Stimulated activated CD8-positive, alpha-beta memory T cell treated with anti-CD3 and anti-CD28 coated beads, Interleukin-7, amount 100 ng/mL, for 1 hour (primary cell): Measurements from ENCODE around the gene KCNC1.

ENCODE experiments used
- DNase-seq, 2 donors: peaks; one replicate each; pipeline ENCODE4 v3.0.0-alpha.2; 2020; ENCODE audit warnings: low read depth in 2 of 2

The KCNC1 gene

DNA sequence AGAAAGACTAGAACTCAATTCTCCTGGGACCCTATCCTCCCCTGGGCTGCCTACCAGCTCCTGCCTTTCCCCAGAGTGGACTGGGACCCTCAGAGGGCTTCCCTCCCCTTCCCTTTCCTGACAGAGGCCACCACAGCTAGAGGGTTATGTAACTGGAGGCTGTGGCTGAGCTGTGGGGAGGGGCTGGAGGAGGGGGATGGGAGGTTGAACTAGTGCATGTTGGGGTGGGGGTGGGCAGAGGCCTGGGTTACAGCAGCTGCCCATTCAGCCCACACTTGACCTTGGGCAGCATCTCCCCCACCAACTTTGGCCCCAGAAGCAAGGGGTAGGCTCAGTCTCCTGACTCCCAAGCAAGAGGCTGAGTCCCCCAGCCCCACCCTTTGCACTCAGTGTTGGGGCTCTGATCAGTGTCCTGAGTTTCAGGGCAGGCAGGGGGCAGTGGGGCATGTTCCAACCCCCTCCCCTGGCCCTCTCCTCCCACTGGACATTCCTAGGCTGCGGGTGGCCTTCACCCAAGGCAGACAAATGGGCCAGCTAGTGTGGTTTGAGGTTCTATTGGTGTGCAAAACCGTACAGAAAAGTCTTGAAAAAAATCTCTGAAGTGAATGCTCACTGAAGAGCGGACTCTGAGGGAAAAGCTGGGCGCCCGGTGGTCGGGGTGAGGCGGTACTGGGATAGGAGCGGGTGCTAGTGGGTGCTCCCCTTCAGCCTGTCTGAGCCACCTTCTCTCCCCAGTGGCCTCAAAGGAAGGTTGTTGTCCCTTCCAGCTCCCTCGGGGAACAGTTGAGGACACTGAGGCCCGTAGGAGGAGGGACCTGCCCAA lies 3.8 kb downstream of the KCNC1 start:
- DNase-seq, result no peak

DNA sequence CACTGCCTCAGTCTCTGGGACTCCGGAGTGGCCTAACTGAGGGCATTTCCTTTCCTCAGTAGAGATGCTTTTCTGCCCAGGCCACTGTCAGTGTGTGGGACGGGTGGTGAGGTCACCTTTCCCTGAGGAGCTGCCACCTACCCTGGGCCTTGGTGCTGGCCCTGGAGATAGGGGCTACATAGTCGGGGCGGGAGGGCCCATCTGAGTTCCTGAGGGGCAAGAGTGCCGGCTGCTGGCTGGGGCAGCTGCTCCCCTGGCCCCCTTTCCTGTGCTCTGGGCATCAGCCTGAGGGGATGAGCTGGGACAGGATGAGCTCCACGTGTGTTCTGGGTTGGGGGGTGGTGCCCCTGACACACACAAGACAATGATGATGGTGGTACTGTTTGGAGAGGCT lies 5.4 kb downstream of the KCNC1 start:
- DNase-seq, result no peak

GRCh38 chr11:17740649-17741235 lies 6.2 kb downstream of the KCNC1 start:
- no peak for DNase-seq

DNA sequence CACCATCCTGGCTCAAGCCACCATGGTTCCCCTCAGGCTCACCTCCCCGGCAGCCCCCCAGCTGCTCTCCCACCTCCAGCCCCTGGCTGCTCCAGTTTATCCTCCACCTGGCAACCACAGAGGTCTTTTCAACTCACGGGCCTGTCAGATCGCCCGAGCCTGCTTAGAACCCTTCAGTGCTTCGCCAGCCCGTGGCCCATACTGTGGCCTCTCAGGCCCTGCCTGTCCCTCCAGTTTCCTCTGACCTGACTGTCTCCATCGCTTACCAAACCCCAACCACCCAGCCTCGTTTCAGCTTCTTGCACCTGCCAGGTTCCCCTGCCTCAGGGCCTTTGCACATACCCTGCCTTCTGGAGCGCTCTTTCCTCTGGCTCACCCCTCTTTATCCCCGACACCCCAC lies 6.9 kb downstream of the KCNC1 start:
- DNase-seq, result no peak

GRCh38 chr11:17742019-17742418 lies 7.4 kb downstream of the KCNC1 start:
- no peak for DNase-seq

DNA sequence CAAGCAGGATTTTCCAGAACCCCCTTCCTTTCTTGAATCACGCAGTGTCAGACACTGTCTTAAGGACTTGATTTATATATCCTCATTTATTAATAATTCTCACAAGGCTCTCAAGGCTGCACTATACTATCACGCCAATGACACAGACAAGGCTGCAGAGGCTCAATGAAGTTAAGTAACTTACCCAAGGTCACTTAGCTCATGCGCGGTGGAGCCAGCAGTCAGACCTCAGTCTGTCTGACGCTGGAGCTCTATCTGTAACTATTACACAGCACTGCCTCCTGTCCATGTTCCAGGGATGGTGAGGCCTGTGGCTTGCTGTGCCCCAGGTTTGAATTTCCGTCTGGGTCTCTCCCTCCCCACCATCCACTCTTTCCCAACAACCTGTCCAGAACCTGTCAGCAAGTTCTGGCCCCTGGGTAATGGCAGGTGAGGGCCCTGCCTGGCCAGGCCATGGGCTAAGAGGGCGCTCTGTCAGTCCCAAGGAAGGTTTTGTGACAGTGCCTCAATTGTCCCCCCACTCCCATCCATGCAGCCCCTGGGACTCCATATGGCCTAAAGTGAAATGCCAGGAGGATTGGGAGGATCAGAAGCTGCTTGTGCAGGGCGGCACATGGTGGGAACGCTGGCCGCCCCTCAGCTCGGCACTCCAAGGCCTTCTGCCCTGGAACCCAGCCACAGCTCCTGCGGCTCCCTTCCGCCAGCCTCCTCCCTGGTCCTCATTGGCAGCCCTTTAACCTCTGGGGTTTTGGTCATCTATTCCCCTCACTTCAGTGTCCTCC lies 8.6 kb downstream of the KCNC1 start:
- no peak for DNase-seq

GRCh38 chr11:17743808-17744119 lies 9.2 kb downstream of the KCNC1 start:
- no peak for DNase-seq

DNA sequence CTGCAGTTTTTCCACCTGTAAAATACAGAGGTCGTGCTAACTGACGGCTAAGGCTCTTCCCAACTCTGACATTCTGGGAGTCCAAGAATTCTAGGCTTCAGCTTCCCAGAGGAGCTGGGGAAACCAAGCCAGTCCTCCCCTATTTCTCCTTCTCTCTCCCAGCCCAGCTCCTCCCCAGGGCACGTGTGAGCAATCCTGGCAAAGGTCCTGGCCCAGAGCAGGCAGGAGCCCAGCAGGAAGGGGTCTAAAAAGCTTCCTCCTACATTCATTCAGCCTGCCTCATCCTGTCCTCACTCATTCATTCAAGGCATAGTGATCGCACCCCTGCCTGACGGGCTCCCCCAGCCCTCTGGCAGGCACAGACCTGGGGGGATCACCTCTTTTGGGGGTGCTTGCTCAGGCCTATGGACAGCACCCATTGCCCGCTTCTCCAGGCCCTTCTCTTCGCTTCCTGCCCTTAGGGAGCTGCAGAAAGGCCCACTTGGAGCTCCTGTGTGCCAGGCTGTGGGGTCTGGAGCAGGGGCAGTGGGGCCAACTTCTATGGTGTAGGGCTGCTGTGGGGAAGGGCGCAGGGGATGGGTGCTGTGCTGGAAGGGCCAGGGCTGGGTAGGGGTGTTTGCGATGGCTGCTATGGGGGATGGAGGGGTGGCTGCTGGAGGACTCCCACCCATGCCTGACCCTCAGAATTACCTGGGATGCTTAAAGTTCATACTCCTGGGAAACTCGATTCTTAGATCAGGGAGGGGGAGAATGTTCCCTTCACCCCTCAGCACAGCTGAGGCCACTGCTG lies 9.8 kb downstream of the KCNC1 start:
- no peak for DNase-seq

DNA sequence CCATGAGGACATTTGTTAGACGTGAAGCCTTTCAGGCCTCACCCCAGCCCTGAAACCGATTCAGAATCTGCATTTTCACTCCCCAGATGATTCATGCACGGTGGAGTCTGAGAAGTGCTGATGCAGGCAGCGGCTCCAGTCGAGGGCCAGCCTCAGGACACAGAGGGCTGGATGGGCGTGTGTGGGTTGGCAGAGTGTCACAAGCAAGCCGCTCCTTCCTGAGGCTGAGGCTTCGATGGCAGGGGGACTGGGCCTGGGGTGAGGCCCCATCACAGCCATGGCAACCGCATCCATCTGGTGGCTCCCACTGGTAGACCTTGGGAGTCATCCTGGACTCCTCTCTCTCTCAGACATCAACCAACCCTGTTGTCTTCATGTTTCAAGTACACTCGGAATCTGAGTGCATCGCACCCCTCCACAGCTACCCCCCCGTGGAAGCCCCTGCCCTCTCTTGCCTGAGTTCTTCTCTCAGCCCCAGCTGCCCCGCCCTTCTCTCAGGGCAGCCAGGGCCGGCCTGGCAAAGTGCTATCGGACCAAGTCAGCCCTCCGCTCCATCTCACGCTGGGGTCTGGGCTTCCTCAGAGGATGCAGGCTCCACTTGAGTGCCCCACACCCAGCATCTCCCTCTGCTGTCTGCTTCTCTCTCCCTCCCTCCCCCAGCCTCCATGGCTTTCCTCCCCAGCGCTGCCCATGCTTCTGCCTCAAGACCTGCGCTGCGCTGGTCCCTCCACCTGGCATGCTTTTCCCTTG lies 10.6 kb downstream of the KCNC1 start:
- DNase-seq, result no peak

GRCh38 chr11:17746096-17746495 lies 11.5 kb downstream of the KCNC1 start:
- DNase-seq, result no peak

GRCh38 chr11:17747131-17747955 lies 12.8 kb downstream of the KCNC1 start:
- no peak for DNase-seq

GRCh38 chr11:17748044-17748443 lies 13.5 kb downstream of the KCNC1 start:
- DNase-seq, result no peak

- DNase-seq, result no peak
Measured at GRCh38 chr11:17748761-17749721, 14.5 kb downstream of the KCNC1 start.

DNA sequence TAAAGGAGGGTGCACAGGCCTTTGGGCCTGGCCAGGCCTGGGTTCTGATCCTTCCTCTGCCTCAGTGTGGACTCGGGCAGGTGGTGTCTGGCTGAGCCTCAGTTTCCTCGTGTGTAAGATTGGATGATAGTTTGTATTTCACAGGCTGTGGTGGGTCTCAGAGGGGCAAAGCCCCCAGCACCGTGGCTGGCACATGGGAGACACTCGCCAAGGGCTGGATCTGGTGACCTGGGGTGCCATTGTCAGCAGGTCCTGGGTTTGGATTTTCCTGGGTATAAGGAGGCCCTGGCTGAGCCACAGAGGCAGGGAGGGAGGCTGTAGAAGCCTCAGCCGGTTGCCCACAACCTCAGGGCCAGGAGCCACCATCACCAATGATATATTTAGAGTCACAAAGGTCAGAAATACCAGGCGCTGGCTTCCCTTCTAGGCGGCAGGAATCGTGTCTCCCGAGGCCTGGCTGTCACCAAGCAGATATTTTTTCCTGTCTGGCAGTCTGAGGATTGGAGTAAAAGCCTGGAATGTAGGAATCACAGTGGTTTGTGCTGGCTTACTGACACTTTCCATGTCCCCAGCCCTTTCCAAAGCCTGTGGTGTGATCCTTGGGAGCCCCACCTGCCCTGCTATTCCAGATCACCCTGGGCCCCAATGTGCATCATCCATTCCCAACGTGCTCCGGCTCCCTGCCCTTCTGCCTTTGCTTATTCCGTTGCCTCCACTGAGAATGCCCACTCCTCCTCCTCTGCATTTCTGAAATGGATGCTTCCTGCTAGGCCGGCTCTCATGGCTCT lies 15.6 kb downstream of the KCNC1 start:
- no peak for DNase-seq

GRCh38 chr11:17750801-17751165 lies 16.2 kb downstream of the KCNC1 start:
- DNase-seq, result no peak

GRCh38 chr11:17751558-17751957 lies 17.0 kb downstream of the KCNC1 start:
- DNase-seq, result no peak

- DNase-seq, result no peak
Measured at GRCh38 chr11:17752144-17752543, 17.6 kb downstream of the KCNC1 start.

GRCh38 chr11:17753153-17753552 lies 18.6 kb downstream of the KCNC1 start:
- DNase-seq, result no peak

GRCh38 chr11:17753641-17754040 lies 19.1 kb downstream of the KCNC1 start:
- no peak for DNase-seq
